HCEC 1CT (cell line): ENCODE results near the gene REL.
"Not testable (repeated sequence)": the region's sequence is repeated elsewhere in the genome, so short reads cannot be mapped to it uniquely, and the experiment has no call there.

Experiments used
- DNase-seq: peaks from one replicate; pipeline ENCODE4 v3.0.0-alpha.2; 2017

Gene REL

DNA sequence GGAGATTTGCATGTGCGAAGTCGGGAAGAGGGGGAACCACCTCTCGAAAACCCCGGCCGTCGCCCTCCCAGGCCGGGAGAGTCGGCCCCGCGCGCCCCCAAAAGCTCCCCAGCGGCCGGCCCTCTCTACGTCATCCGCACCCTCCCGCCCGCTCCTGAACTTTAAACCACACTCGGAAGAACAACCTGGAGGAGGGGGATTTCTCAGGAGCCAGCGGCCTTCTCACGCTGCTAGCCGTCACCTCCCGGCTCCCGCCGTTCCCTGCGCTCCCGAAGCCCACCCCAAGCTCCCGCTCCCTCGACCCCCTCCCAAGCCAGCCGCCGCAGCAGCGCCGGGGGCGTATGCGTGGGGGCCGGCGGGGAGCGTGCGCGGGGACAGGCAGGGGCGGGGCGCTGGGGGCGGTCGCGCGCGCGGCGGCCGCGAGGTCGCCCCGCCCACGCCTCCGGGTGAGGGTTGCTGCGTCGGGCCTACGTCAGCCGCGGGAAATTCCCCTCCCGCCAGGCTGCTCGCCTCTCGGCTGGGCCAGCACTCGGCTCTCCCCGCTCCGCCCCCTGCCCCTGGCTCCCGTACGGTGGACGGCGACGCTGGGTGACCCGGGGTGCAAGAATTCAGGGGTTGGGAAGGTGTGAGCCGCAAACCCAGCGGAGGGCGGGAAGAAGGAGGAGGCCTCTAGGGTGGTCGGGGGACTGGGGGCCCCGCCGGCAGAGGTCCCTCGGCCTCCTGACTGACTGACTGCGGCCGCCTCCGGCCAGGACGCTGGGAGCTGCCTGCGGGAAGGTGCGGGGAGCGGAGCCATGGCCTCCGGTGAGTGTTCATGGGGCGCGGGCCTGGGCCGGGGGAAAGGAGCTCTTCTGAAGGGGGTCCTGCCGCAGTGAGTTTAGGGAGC lies at the start of gene REL:
Gene REL, plus strand, starts transcription at position 528 of the 886 bp plus-strand sequence. Its CDS starts 267 bp downstream, at position 795.
- DNase-seq, result peak; percentile 90

DNA sequence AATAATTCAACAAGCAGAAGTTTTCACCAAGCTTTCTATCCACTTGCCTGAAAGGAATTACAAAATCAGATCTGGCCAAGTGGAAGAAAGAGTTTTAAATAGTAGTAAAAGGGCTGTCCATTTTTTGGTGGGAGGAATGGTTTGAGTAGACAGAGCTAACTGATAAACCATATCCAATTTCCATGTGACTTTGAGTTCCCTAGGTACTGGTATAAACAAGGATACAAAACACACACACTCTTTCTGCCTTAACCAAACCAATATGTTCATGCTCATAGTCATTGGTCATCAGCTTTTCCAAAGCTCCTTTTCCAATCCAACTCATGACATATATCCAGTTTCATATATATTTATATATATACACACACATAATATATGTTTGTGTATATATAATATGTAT lies 49.5 kb upstream of the REL start:
- DNase-seq, result no peak

DNA sequence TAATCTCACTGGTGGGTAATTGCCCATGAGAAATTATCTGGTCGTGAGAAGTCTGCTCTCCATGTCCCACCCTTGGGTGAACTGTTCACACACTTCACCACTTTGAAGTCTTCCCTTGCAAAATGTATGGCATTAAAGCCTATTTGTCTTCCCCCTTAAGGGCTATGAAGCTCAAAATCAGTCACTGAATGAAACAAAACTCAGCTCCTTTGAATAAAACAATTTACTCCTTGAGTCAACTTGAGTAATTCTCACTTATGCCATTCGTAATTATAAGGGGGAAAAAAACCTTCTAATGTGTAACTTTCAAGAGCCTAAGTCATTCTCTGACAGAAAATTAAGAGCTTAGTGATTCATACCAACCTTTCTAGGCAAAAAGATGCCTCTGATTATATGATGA lies 48.8 kb upstream of the REL start:
- DNase-seq, result no peak

DNA sequence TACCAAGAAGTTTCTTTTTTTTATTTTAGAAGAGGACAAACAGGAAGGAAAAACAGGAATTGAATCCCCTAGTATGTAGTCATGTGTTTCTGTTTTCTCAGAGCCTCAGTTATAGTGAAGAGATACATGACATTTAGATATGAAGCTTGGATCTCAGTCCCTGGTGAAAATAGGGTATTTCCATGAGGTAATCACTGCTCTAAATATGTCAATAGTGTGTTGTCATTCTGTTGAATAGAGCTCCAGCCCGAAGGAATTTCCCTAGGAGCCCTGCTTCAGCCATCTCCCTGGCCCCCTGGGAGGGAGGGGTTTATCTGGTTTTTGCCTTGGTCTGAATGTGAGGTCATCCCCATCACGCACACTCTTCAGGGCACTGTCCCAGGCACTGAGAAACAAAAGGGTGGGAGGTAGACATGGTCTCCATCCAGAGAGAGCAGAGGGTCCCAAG lies 47.1 kb upstream of the REL start:
- DNase-seq, result no peak

DNA sequence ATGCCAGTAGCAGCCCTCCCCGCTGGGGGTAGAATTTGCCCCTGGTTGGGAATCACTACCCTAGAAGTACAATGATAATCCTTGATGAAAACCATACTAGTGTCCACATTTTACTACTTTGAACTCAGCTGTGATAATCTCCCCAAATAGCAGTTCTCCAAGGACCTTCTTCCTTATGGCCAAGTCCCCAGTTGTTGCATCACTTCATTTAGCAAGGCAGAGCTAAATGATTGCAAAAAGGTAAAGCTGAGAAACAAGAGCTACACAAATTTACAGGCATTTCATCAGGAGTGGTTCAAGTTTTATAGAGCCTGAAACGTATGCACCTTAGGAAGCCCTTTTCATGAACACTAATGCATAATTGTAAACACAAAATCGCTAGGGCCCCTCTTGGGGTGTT lies 44.9 kb upstream of the REL start:
- no peak for DNase-seq

DNA sequence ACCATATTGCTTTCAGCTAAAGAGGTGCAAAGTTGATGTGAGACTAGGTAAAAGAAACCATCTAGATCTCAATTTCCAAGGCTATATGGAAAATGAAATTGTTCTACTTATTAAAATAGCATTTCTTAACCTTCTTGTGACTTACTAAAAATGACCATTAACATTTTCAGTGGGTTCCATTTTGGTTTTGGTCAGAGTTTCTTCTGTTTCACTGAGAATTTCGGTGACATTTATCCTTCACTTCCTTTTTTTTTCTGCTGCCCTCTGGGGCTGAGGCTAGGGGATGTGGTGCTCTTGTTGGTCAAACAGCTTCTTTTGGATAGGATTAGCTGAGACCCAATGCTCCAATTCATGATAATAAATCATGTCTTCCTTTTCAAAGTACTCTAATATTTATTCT lies 44.3 kb upstream of the REL start:
- DNase-seq, result no peak

DNA sequence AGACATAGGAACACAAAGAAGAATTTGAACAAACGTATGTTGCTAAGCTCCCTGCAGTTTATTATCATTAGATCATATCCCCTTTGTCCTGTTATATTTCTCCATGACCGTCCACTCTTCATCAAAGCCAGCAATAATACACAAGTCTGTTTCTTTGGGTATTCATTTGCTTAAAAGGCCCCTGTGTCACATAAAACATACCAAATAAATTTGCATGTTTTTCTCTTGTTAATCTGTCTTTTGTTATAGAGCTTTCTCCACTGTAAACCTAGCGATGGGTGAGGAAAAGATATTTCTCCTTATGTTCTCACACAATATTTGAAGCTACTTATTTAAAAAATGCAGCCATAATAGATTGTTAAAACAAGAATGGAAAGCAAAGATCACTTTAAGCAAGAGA lies 42.9 kb upstream of the REL start:
- DNase-seq, result no peak

- DNase-seq, result no peak
Observed at GRCh38 chr2:60839126-60839813, 42.1 kb upstream of the REL start.

GRCh38 chr2:60840880-60841279 lies 40.5 kb upstream of the REL start:
- DNase-seq, result no peak

DNA sequence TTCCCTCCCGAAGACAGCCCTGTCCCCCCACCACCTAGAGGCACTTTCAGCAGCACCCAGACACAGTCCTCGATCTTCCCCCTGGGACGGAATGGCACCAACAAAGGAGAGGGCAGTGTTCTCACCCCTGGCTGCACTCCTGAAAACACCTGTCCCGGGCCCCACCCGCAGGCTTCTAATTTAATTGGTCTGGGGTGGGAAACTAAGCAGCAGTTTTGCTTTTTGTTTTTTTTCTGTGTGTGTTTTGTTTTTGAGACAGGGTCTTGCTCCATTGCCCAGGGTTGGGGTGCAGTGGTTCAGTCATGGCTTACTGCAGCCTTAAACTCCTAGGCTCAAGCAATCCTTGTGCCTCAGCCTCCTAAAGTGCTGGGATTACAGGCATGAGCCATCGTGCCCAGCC lies 38.4 kb upstream of the REL start:
- DNase-seq, result no peak

DNA sequence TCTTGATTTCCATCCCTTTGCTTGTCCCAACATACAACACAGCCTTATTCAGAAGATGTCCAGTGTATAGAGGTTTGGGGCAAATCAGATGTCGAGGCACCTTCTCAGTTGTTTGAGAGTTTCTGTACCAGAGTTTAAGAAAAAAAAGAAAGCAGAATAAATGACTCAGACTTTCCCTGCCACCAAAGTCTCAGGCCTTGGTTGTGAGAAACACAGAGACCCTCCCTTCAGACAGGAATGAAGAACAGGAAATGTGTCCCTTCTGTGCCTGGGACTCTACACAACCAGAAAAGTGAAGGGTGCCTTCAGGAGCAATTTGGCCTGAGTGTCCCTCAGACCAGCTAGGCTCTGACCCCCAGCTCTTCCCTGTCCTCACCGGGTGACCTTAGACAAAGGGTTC lies 37.3 kb upstream of the REL start:
- DNase-seq, result no peak

DNA sequence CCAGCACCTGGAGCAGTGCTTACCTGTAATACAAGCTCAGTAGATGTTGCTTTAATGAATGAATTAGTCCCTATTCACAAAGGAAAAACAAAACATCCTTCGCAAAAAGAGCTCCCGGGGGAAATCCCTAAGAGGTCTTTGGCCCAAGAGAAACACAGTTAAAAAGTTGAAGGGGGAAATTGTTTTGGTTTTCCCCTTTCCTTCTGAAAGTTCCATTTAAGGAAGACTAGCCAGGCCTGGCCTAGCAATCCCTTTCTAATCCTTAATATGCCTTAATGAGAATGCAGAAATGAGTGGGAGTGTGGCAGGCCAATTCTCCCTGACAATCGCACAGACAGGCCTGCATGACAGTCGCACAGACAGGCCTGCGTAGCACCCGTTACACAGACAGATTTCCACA lies 33.5 kb upstream of the REL start:
- DNase-seq, result no peak

DNA sequence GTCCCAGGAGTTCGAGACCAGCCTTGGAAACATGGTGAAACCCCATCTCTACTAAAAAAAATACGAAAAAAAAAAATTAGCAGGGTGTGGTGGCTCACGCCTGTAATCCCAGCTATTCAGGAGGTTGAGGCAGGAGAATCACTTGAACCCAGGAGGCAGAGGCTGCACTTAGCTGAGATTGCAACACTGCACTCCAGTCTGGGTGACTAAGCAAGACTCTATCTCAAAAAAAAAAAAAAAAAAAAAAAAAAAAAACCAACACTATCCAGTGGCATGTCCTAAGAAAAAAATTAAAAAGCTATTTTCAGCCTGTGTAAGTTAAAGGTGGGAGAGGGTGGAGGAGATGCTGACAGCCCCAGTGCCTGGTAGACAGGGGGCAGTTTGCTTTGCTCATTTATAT lies 32.2 kb upstream of the REL start:
- DNase-seq, result no peak

DNA sequence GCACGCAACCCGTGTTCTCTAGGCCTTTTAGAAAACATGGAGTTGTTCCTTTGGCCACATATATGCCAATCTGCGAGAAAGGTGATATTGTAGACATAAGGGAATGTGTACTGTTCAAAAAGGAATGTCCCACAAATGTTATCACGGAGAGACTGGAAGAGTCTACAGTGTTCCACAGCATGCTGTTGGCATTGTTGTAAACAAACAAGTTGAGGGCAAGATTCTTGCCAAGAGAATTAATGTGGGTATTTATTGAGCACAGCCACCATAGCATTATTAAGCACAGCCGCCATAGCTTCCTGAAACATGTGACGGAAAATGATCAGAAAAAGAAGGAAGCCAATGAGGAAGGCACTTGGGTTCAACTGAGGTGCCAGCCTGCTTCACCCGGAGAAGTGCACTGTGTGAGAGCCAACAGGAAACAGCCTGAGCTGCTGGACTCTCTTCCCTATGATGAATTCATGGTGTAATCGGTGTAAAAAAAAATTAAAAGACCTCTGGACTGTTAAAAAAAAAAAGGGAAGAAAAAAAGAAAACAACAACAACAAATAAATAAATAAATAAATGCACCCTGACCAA lies 29.0 kb upstream of the REL start:
- DNase-seq, result no peak

DNA sequence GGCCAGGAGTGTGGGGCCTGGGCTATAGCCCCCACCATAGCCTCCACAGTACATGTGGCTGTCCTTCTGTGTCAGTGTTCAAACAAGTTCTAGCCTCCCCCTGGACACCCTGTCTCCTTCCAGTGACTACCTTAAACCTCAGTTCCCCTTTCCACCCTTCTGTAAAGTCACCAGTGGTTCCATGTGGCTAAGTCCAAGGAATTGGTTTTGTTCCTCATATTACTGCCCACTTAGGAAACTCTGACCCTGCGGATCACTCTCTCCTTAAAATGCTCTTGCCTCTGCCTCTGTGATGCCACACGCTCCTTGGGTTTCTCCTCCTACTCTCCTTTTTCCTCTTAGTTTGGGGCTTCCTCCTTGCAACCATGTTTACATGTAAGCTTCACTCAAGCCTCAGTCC lies 27.8 kb upstream of the REL start:
- no peak for DNase-seq

GRCh38 chr2:60855989-60856669 lies 25.2 kb upstream of the REL start:
- DNase-seq, result no peak

- no peak for DNase-seq
Observed at GRCh38 chr2:60857056-60857455, 24.3 kb upstream of the REL start.

- no peak for DNase-seq
Observed at GRCh38 chr2:60858897-60859311, 22.5 kb upstream of the REL start.

GRCh38 chr2:60861736-60862135 lies 19.6 kb upstream of the REL start:
- DNase-seq, result peak; percentile 42

DNA sequence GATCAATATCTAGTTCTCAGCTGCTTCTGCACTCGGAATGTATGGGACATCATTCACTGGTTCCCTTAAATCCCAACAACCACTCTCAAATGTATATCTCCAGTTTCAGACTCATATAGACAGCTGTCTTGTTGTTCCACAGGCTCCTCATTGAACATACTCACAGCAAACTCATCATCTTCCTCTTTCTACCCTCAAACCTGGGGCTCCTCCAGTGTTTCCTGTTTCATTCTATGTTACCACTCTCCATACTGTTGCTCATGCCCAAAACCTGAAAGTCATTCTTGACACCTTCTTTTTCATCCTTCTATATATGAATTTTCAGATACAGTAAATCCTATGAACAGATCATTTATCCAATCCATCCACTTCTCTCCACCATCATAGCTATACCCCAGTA lies 18.7 kb upstream of the REL start:
- no peak for DNase-seq

DNA sequence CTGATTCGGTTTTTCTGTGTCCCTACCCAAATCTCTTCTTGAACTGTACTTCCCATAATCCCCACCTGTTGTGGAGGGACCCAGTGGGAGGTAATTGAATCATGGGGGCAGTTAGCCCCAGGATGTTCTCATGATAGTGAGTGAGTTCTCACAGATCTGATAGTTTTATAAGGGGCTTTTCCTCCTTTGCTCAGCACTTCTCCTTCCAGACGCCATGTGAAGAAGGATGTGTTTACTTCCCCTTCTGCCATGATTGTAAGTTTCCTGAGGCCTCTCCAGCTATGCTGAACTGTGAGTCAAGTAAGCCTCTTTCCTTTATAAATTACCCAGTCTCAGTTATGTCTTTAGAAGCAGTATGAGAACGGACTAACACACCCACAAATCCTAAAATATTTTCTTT lies 16.0 kb upstream of the REL start:
- not testable (repeated sequence) for DNase-seq

- no peak for DNase-seq
Observed at GRCh38 chr2:60867007-60867406, 14.4 kb upstream of the REL start.

- no peak for DNase-seq
Observed at GRCh38 chr2:60867848-60868247, 13.5 kb upstream of the REL start.
